Trophoblast cell (in vitro differentiated cells and primary cell): ENCODE data around the gene NCS1.

Experiments used
- DNase-seq, 2 donors: peaks; one replicate each; pipeline ENCODE4 v3.0.0-alpha.2; 2016
- H2AFZ ChIP-seq: 2 replicates; pipeline ENCODE4 v1.6.1; 2013; ENCODE audit warnings: low read length, moderate library complexity, mild to moderate bottlenecking; ENCODE audit not compliant: insufficient read depth, poor library complexity
- H2AK5ac ChIP-seq: 2 replicates; pipeline ENCODE4 v1.6.1; 2013; ENCODE audit warnings: mild to moderate bottlenecking, low read length
- H2BK120ac ChIP-seq: 2 replicates; pipeline ENCODE4 v1.6.1; 2013; ENCODE audit warnings: low read length, mild to moderate bottlenecking, moderate library complexity; ENCODE audit not compliant: insufficient read depth, poor library complexity
- H2BK12ac ChIP-seq: 2 replicates; pipeline ENCODE4 v1.6.1; 2013; ENCODE audit warnings: mild to moderate bottlenecking, low read length, moderate library complexity
- H2BK5ac ChIP-seq: 2 replicates; pipeline ENCODE4 v1.6.1; 2013; ENCODE audit warnings: low read length, low read depth, moderate library complexity, mild to moderate bottlenecking; ENCODE audit not compliant: poor library complexity
- H3K14ac ChIP-seq: 2 replicates; pipeline ENCODE4 v1.6.1; 2013; ENCODE audit warnings: mild to moderate bottlenecking, low read length
- H3K18ac ChIP-seq: 2 replicates; pipeline ENCODE4 v1.6.1; 2013; ENCODE audit warnings: mild to moderate bottlenecking, low read length
- H3K23ac ChIP-seq: 2 replicates; pipeline ENCODE4 v1.6.1; 2013; ENCODE audit warnings: low read length
- H3K27ac ChIP-seq: 2 replicates; pipeline ENCODE4 v1.5.1; 2013; ENCODE audit warnings: low read depth, mild to moderate bottlenecking, inconsistent platforms, low read length, moderate library complexity
- H3K27me3 ChIP-seq: 2 replicates; pipeline ENCODE4 v1.6.1; 2013; ENCODE audit warnings: inconsistent platforms, mild to moderate bottlenecking, low read length, moderate library complexity; ENCODE audit not compliant: insufficient read depth
- H3K36me3 ChIP-seq, 2 experiments: 1 replicate in 1 of 2; 2 replicates in 1 of 2; pipeline ENCODE4 v1.6.1; 2013; ENCODE audit warnings: low read length in 2 of 2, mild to moderate bottlenecking in 2 of 2, moderate library complexity in 1 of 2; ENCODE audit not compliant: insufficient read depth in 2 of 2, control insufficient read depth in 1 of 2
- H3K4ac ChIP-seq: 2 replicates; pipeline ENCODE4 v1.6.1; 2013; ENCODE audit warnings: low read depth, mild to moderate bottlenecking, low read length, moderate library complexity
- H3K4me1 ChIP-seq, 2 experiments: 1 replicate in 1 of 2; 2 replicates in 1 of 2; pipeline ENCODE4 v1.6.1; 2013; ENCODE audit warnings: low read length in 2 of 2, mild to moderate bottlenecking in 2 of 2, moderate library complexity in 1 of 2; ENCODE audit not compliant: insufficient read depth in 2 of 2, control insufficient read depth in 1 of 2
- H3K4me2 ChIP-seq: 2 replicates; pipeline ENCODE4 v1.6.1; 2013; ENCODE audit warnings: inconsistent platforms, mild to moderate bottlenecking, low read length, moderate library complexity
- H3K4me3 ChIP-seq: 2 replicates; pipeline ENCODE4 v1.5.1; 2013; ENCODE audit warnings: mild to moderate bottlenecking, low read depth, low read length, inconsistent platforms
- H3K79me1 ChIP-seq: one replicate; pipeline ENCODE4 v1.6.1; 2013; ENCODE audit warnings: low read length
- H3K79me2 ChIP-seq: 2 replicates; pipeline ENCODE4 v1.6.1; 2013; ENCODE audit warnings: low read length, mild to moderate bottlenecking; ENCODE audit not compliant: control insufficient read depth, insufficient read depth, poor library complexity
- H3K9ac ChIP-seq: 2 replicates; pipeline ENCODE4 v1.6.1; 2013; ENCODE audit warnings: mild to moderate bottlenecking, low read length
- H3K9me3 ChIP-seq: 2 replicates; pipeline ENCODE4 v1.6.1; 2013; ENCODE audit warnings: low read depth, mild to moderate bottlenecking, control low read depth, inconsistent platforms, low read length; ENCODE audit not compliant: insufficient read depth
- H4K12ac ChIP-seq: 2 replicates; pipeline ENCODE4 v1.6.1; 2013; ENCODE audit warnings: low read depth, mild to moderate bottlenecking, low read length, moderate library complexity
- H4K8ac ChIP-seq: 2 replicates; pipeline ENCODE4 v1.6.1; 2013; ENCODE audit warnings: low read depth, mild to moderate bottlenecking, low read length, moderate library complexity
- H4K91ac ChIP-seq: one replicate; pipeline ENCODE4 v1.6.1; 2013; ENCODE audit warnings: low read depth, mild to moderate bottlenecking, low read length, moderate library complexity
- WGBS: extraction: QIAGEN DNeasy Blood & Tissue Kit; methylation state at CpG from one replicate; pipeline ENCODE4 v1.1.7; 2013; ENCODE audit warnings: missing lambda C conversion rate; ENCODE audit not compliant: insufficient read length, insufficient coverage; ENCODE audit errors: extremely low coverage; 5-methylcytosine and 5-hydroxymethylcytosine counted together

The NCS1 gene

GRCh38 chr9:130179331-130179907, 7.2 kb downstream of the NCS1 start:
- Histone ChIP-seq H3K9ac (no peak overlapping the region), H3K4me2 (no peak overlapping the region), H2BK120ac (no peak overlapping the region), H4K91ac (no peak overlapping the region), H3K79me1 (peaks cover 5% of the 10 kb centered on the region), H3K18ac (no peak overlapping the region), H3K14ac (no peak overlapping the region), H3K23ac (no peak overlapping the region), H3K27ac (no peak overlapping the region), H2BK12ac (no peak overlapping the region), H2BK5ac (no peak overlapping the region), H2AK5ac (no peak overlapping the region), H3K36me3 (peaks cover 18% of the 10 kb centered on the region in 2 experiments), H3K27me3 (no peaks in the 10 kb centered on the region), H4K12ac (no peak overlapping the region), H3K9me3 (peaks cover 2% of the 10 kb centered on the region), H3K4me1 (peaks cover 9 to 11% of the 10 kb centered on the region in 2 experiments), H3K4ac (no peak overlapping the region), H3K4me3 (no peak overlapping the region), H4K8ac (no peak overlapping the region), H2AFZ (no peak overlapping the region), H3K79me2 (no peaks in the 10 kb centered on the region)
- no CpG with 5 or more reads among the region's 2 CpGs for WGBS
- DNase-seq = no peak

GRCh38 chr9:130180516-130180915, 8.3 kb downstream of the NCS1 start:
- peaks cover 9 to 16% of the 10 kb centered on the region in 2 experiments for H3K4me1 ChIP-seq
- no peak overlapping the region for H3K14ac ChIP-seq
- H2BK5ac ChIP-seq = no peak overlapping the region
- H3K79me2 ChIP-seq = no peaks in the 10 kb centered on the region
- H3K9me3 ChIP-seq = peaks cover 1% of the 10 kb centered on the region
- peaks cover 5% of the 10 kb centered on the region for H3K79me1 ChIP-seq
- H4K12ac ChIP-seq = no peak overlapping the region
- H4K91ac ChIP-seq = no peak overlapping the region
- H3K4me2 ChIP-seq = no peak overlapping the region
- no peak overlapping the region for H2BK120ac ChIP-seq
- H2BK12ac ChIP-seq = no peak overlapping the region
- no peak overlapping the region for H2AK5ac ChIP-seq
- no peak for DNase-seq
- WGBS = no CpG with 5 or more reads among the region's 12 CpGs
- H3K27ac ChIP-seq = no peak overlapping the region
- no peak overlapping the region for H3K18ac ChIP-seq
- H3K27me3 ChIP-seq = no peaks in the 10 kb centered on the region
- H3K9ac ChIP-seq = no peak overlapping the region
- no peak overlapping the region for H3K4me3 ChIP-seq
- no peak overlapping the region for H4K8ac ChIP-seq
- H3K36me3 ChIP-seq = peaks cover 16% of the 10 kb centered on the region in 2 experiments
- no peak overlapping the region for H3K4ac ChIP-seq
- H3K23ac ChIP-seq = no peak overlapping the region
- no peak overlapping the region for H2AFZ ChIP-seq

- no CpG with 5 or more reads among the region's 33 CpGs for WGBS
- Histone ChIP-seq H2BK120ac (no peak overlapping the region), H3K79me2 (peaks cover 5% of the 10 kb centered on the region), H3K9me3 (no peaks in the 10 kb centered on the region), H3K18ac (peak overlapping the region; percentile 23), H2BK5ac (no peak overlapping the region), H3K4me1 (peaks cover 18 to 23% of the 10 kb centered on the region in 2 experiments), H3K27me3 (no peaks in the 10 kb centered on the region), H2AFZ (no peak overlapping the region), H4K12ac (no peak overlapping the region), H2BK12ac (no peak overlapping the region), H3K4ac (no peak overlapping the region), H2AK5ac (no peak overlapping the region), H4K91ac (no peak overlapping the region), H3K36me3 (peaks cover 8 to 9% of the 10 kb centered on the region in 2 experiments), H3K79me1 (peaks cover 6% of the 10 kb centered on the region), H3K4me3 (no peak overlapping the region), H3K4me2 (no peak overlapping the region), H3K23ac (no peak overlapping the region), H3K27ac (no peak overlapping the region), H4K8ac (no peak overlapping the region), H3K9ac (no peak overlapping the region), H3K14ac (no peak overlapping the region)
- no peak for DNase-seq
Observed at GRCh38 chr9:130181678-130182380, 9.6 kb downstream of the NCS1 start.

- no peak overlapping the region for H4K12ac ChIP-seq
- H3K4me3 ChIP-seq = no peak overlapping the region
- H3K36me3 ChIP-seq = peaks cover 7 to 8% of the 10 kb centered on the region in 2 experiments
- H3K14ac ChIP-seq = no peak overlapping the region
- H3K27me3 ChIP-seq = no peaks in the 10 kb centered on the region
- H3K79me2 ChIP-seq = peaks cover 7% of the 10 kb centered on the region
- H3K27ac ChIP-seq = peak overlapping the region; percentile 48
- H3K4ac ChIP-seq = no peak overlapping the region
- H3K23ac ChIP-seq = no peak overlapping the region
- H4K8ac ChIP-seq = no peak overlapping the region
- H2BK120ac ChIP-seq = no peak overlapping the region
- H2AK5ac ChIP-seq = peak overlapping the region; percentile 10
- peaks cover 24 to 29% of the 10 kb centered on the region in 2 experiments for H3K4me1 ChIP-seq
- peak overlapping the region; percentile 7 for H2BK12ac ChIP-seq
- H2AFZ ChIP-seq = no peak overlapping the region
- H3K4me2 ChIP-seq = no peak overlapping the region
- no peaks in the 10 kb centered on the region for H3K9me3 ChIP-seq
- no CpG with 5 or more reads among the region's 17 CpGs for WGBS
- H3K18ac ChIP-seq = no peak overlapping the region
- peaks cover 7% of the 10 kb centered on the region for H3K79me1 ChIP-seq
- no peak for DNase-seq
- H4K91ac ChIP-seq = peak overlapping the region; percentile 56
- H3K9ac ChIP-seq = no peak overlapping the region
- no peak overlapping the region for H2BK5ac ChIP-seq
Observed at GRCh38 chr9:130182381-130182909, 10.2 kb downstream of the NCS1 start.
